ENCODE data around the gene TAF3.

Gene TAF3

DNA sequence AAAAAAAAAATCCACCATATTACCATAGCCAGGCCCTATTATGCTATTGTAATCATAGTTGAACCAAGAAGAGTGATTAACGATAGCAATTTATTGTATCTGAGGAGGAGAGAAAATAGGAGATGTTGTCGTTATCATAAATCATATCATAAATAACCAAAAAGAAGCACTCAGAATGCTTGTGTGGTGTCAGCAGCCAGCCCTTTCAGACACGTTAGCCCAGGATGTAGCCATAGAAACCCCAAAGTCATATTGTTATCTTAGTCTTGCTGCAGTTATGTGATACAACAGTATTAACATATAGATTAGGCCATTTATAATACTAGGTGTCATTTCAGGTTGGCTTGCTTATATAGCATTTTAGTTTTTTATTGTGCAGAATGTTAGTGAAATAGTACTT, 134.0 kb downstream of the TAF3 start:
- DNase-seq, result no peak
- H4K20me1 ChIP-seq (ENCODE audit: insufficient read depth, low read length), result peaks cover 2% of the 10 kb centered on the region; the same call in 1 of the 2 replicates
- no peak overlapping the region for H2AFZ ChIP-seq (ENCODE audit: low read depth, low read length)
- H3K27me3 ChIP-seq (ENCODE audit: insufficient read depth, low read length, poor library complexity), result no peaks in the 10 kb centered on the region
- H3K27ac ChIP-seq (ENCODE audit: low read length), result no peak overlapping the region
- H3K4me2 ChIP-seq (ENCODE audit: insufficient read depth, low read length), result no peak overlapping the region
- no peak for ATAC-seq (ENCODE audit: insufficient read depth, low read depth)
- TF ChIP-seq, protein P1, sequence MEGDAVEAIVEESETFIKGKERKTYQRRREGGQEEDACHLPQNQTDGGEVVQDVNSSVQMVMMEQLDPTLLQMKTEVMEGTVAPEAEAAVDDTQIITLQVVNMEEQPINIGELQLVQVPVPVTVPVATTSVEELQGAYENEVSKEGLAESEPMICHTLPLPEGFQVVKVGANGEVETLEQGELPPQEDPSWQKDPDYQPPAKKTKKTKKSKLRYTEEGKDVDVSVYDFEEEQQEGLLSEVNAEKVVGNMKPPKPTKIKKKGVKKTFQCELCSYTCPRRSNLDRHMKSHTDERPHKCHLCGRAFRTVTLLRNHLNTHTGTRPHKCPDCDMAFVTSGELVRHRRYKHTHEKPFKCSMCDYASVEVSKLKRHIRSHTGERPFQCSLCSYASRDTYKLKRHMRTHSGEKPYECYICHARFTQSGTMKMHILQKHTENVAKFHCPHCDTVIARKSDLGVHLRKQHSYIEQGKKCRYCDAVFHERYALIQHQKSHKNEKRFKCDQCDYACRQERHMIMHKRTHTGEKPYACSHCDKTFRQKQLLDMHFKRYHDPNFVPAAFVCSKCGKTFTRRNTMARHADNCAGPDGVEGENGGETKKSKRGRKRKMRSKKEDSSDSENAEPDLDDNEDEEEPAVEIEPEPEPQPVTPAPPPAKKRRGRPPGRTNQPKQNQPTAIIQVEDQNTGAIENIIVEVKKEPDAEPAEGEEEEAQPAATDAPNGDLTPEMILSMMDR (IDR thresholded peaks at IDR 0.05; ENCODE audit: borderline replicate concordance, extremely low read depth, low read length, poor library complexity, severe bottlenecking), result no peak
- H3K36me3 ChIP-seq (ENCODE audit: insufficient read depth, low read length), result no peaks in the 10 kb centered on the region
- no peak overlapping the region for H3K4me3 ChIP-seq (ENCODE audit: low read depth in 1 of 2, low read length in 2 of 2)
- H3K4me1 ChIP-seq (ENCODE audit: insufficient read depth, low read length), result peaks cover 12% of the 10 kb centered on the region
- peaks cover 3% of the 10 kb centered on the region; the same call in 1 of the 2 replicates for H3K79me2 ChIP-seq (ENCODE audit: insufficient read depth, low read length)
- no peaks in the 10 kb centered on the region for H3K9me3 ChIP-seq (ENCODE audit: insufficient read depth, low read length, severe bottlenecking)
- no peak overlapping the region for H3K9ac ChIP-seq (ENCODE audit: low read depth, low read length)

DNA sequence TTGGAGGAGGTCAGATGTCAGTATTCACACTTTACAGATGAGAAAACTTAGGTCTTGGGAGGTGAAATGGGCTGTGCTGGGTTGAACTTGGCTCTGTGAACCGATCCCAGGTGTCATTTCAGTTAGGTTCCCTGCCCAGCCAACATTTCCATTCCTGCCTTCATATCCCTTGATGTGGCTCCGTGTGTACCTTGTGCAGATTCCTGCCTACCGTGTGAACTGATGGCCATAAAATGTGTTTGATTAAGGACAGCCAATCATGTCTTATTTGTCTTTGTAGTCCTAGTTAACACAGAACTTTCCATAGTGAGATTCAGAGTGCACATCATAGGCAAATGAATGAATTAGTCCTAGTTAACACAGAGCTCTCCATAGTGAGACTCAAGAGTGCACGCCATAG, 135.1 kb downstream of the TAF3 start:
- Histone ChIP-seq H3K36me3 (ENCODE audit: insufficient read depth, low read length) (no peaks in the 10 kb centered on the region), H3K4me2 (ENCODE audit: insufficient read depth, low read length) (no peak overlapping the region), H3K27ac (ENCODE audit: low read length) (no peak overlapping the region), H3K9ac (ENCODE audit: low read depth, low read length) (no peak overlapping the region), H3K79me2 (ENCODE audit: insufficient read depth, low read length) (peaks cover 5% of the 10 kb centered on the region; the same call in 1 of the 2 replicates), H2AFZ (ENCODE audit: low read depth, low read length) (no peak overlapping the region), H3K27me3 (ENCODE audit: insufficient read depth, low read length, poor library complexity) (no peaks in the 10 kb centered on the region), H3K4me3 (ENCODE audit: low read depth in 1 of 2, low read length in 2 of 2) (no peak overlapping the region), H3K4me1 (ENCODE audit: insufficient read depth, low read length) (peaks cover 21% of the 10 kb centered on the region), H4K20me1 (ENCODE audit: insufficient read depth, low read length) (peaks cover 2% of the 10 kb centered on the region; the same call in 1 of the 2 replicates), H3K9me3 (ENCODE audit: insufficient read depth, low read length, severe bottlenecking) (no peaks in the 10 kb centered on the region)
- no peak for TF ChIP-seq EZH2 (IDR thresholded peaks at IDR 0.05; ENCODE audit: borderline replicate concordance, low read depth, low read length, severe bottlenecking)
- TF ChIP-seq, protein P1 (IDR thresholded peaks at IDR 0.05; ENCODE audit: borderline replicate concordance, extremely low read depth, low read length, poor library complexity, severe bottlenecking), result no peak
- DNase-seq (no peak), ATAC-seq (ENCODE audit: insufficient read depth, low read depth) (no peak)

DNA sequence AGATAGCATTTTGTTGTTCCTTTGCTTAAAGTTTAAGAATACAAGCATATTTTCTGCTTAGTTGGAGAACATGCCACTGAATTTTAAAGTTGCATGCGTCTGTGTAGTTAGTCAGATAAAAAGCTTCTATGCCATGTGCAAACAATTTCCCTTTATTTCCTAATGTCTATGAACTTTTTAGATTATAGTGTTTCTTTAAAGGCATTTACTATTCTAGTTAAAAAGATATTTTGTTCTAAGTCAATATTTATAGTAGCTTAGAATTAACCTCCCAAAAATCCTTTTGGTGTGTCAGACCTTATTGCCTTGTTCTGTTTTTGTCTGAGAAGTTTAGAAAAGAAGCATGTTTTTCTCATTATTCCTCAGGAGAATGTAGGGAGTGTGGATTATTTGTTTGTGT, 137.1 kb downstream of the TAF3 start:
- no peak for DNase-seq

More for the DNA sequence above, 137.1 kb downstream of the TAF3 start:
- Histone ChIP-seq H3K79me2 (ENCODE audit: insufficient read depth, low read length) (peaks cover 5% of the 10 kb centered on the region; the same call in 1 of the 2 replicates), H3K27me3 (ENCODE audit: insufficient read depth, low read length, poor library complexity) (no peaks in the 10 kb centered on the region), H3K4me2 (ENCODE audit: insufficient read depth, low read length) (no peak overlapping the region), H2AFZ (ENCODE audit: low read depth, low read length) (no peak overlapping the region), H3K9me3 (ENCODE audit: insufficient read depth, low read length, severe bottlenecking) (no peaks in the 10 kb centered on the region), H4K20me1 (ENCODE audit: insufficient read depth, low read length) (peaks cover 2% of the 10 kb centered on the region; the same call in 1 of the 2 replicates), H3K4me3 (ENCODE audit: low read depth in 1 of 2, low read length in 2 of 2) (no peak overlapping the region), H3K36me3 (ENCODE audit: insufficient read depth, low read length) (no peaks in the 10 kb centered on the region), H3K9ac (ENCODE audit: low read depth, low read length) (no peak overlapping the region), H3K4me1 (ENCODE audit: insufficient read depth, low read length) (peaks cover 26% of the 10 kb centered on the region), H3K27ac (ENCODE audit: low read length) (no peak overlapping the region)
- no peak for ATAC-seq (ENCODE audit: insufficient read depth, low read depth)
- TF ChIP-seq EZH2 (IDR thresholded peaks at IDR 0.05; ENCODE audit: borderline replicate concordance, low read depth, low read length, severe bottlenecking), result no peak
- TF ChIP-seq, protein P1 (IDR thresholded peaks at IDR 0.05; ENCODE audit: borderline replicate concordance, extremely low read depth, low read length, poor library complexity, severe bottlenecking), result no peak

Measured in DND-41 (cell line).